Measurements from ENCODE around the gene PYROXD2. TPM values are rescaled to one million over a fixed set of nuclear protein-coding genes. Genes with fewer than 3 reads are reported as not detected.
A peak's percentile ranks its signal among the peaks of the same experiment; 100 is the strongest.

The PYROXD2 gene
- total RNA-seq = 7.3 and 9.7 TPM in 2 replicates
- 10.3 TPM for polyA plus RNA-seq (2012)

GRCh38 chr10:98414932-98415730 lies at the start of gene PYROXD2:
TSS of gene PYROXD2 (minus strand) at chr10:98415182. CDS start at chr10:98415135, 47 bp downstream.
- DNase-seq (ENCODE audit: low read depth) = peak; percentile 89

- DNase-seq (ENCODE audit: low read depth) = no peak
These were observed 49.2 kb upstream of the PYROXD2 start for GRCh38 chr10:98463976-98464754.

- DNase-seq (ENCODE audit: low read depth) = no peak
These were observed 48.0 kb upstream of the PYROXD2 start for GRCh38 chr10:98463016-98463415.

GRCh38 chr10:98461500-98461842 lies 46.5 kb upstream of the PYROXD2 start:
- no peak for DNase-seq (ENCODE audit: low read depth)

GRCh38 chr10:98460837-98461499 lies 46.0 kb upstream of the PYROXD2 start:
- peak; percentile 84 for DNase-seq (ENCODE audit: low read depth)

- DNase-seq (ENCODE audit: low read depth) = no peak
These were observed 44.1 kb upstream of the PYROXD2 start for GRCh38 chr10:98458809-98459784.

- DNase-seq (ENCODE audit: low read depth) = no peak
These were observed 42.7 kb upstream of the PYROXD2 start for GRCh38 chr10:98457721-98458120.

- no peak for DNase-seq (ENCODE audit: low read depth)
These were observed 41.9 kb upstream of the PYROXD2 start for GRCh38 chr10:98456686-98457482.

GRCh38 chr10:98456043-98456570 lies 41.1 kb upstream of the PYROXD2 start:
- no peak for DNase-seq (ENCODE audit: low read depth)

- no peak for DNase-seq (ENCODE audit: low read depth)
These were observed 38.7 kb upstream of the PYROXD2 start for GRCh38 chr10:98453729-98454128.

GRCh38 chr10:98450618-98451017 lies 35.6 kb upstream of the PYROXD2 start:
- no peak for DNase-seq (ENCODE audit: low read depth)

GRCh38 chr10:98449287-98449686 lies 34.3 kb upstream of the PYROXD2 start:
- DNase-seq (ENCODE audit: low read depth) = no peak

- peak; percentile 74 for DNase-seq (ENCODE audit: low read depth)
These were observed 31.8 kb upstream of the PYROXD2 start, which contains the start of gene HPS1 for GRCh38 chr10:98446661-98447221. TSS of gene HPS1 (minus strand) at chr10:98446935. CDS start at chr10:98443240, 3,695 bp downstream.

- DNase-seq (ENCODE audit: low read depth) = peak; percentile 33
These were observed 31.2 kb upstream of the PYROXD2 start for GRCh38 chr10:98446151-98446660.

GRCh38 chr10:98445200-98445812 lies 30.3 kb upstream of the PYROXD2 start:
- no peak for DNase-seq (ENCODE audit: low read depth)

GRCh38 chr10:98444314-98445006 lies 29.5 kb upstream of the PYROXD2 start:
- no peak for DNase-seq (ENCODE audit: low read depth)

GRCh38 chr10:98438715-98439114 lies 23.7 kb upstream of the PYROXD2 start:
- DNase-seq (ENCODE audit: low read depth) = no peak

GRCh38 chr10:98436704-98437103 lies 21.7 kb upstream of the PYROXD2 start:
- no peak for DNase-seq (ENCODE audit: low read depth)

Data from myocyte (in vitro differentiated cells).